Left ventricle myocardium superior (tissue), 1 donor: ENCODE data around the gene MRGPRX2. TPM values are rescaled to one million over a fixed set of nuclear protein-coding genes. Genes with fewer than 3 reads are reported as not detected.

Experiments used
- ATAC-seq: fragments of 200-7000 bp; cut with Tn5 transposase; one replicate; pipeline ENCODE4 v1.9.1; 2020; ENCODE audit warnings: mild to moderate bottlenecking, moderate library complexity
- DNase-seq: peaks from one replicate; pipeline ENCODE4 v3.0.0-alpha.2; 2020
- intact Hi-C: fragments of 100-400 bp; cut with micrococcal nuclease; formaldehyde crosslinking; loops from one replicate; pipeline ENCODE4 v1.11.0; 2022
- long read RNA-seq: library from polyadenylated mRNA; unstranded; transcript quantifications from one replicate; pipeline ENCODE4 v2.0.0, GENCODE V29; 2021
- total RNA-seq: library from RNA; stranded (reverse); fragmentation: NEBNext Ultra II Directional; extraction: Animal tissue kit (Norgen Biotek cat#: 25700); gene quantifications from one replicate; pipeline ENCODE4 v1.2.1, GENCODE V29; 2021
- donor health status: DM: no; HTN: yes; CAD: no; lungs with severe emphysema.

MRGPRX2 gene
- not detected for total RNA-seq
- long read RNA-seq: 0 reads

DNA sequence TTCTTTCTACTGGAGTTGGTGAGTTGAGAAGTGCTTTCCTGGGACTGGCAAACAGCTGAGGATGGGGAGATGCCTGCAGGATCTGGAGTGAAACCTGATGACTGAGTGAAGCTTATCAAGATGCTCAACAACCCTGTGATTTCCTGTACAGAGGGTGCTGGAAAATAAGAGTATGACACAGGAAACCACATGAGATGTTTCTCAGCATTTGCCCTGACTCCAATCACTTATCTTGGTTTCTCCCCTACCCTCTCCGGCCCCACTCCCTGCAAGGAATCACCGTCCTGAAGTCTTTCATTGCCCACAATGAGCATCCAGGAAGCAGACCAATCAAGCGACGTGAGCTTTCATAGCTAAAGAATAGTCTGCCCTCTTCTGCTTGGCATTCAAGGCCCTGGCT lies at the start of gene MRGPRX2:
Gene MRGPRX2 (minus strand): TSS at position 89 of the 400 bp plus-strand sequence. CDS start 4,315 bp downstream, outside the sequence.
- ATAC-seq (no peak), DNase-seq (no peak)
- intact Hi-C loops: no loop called here

DNA sequence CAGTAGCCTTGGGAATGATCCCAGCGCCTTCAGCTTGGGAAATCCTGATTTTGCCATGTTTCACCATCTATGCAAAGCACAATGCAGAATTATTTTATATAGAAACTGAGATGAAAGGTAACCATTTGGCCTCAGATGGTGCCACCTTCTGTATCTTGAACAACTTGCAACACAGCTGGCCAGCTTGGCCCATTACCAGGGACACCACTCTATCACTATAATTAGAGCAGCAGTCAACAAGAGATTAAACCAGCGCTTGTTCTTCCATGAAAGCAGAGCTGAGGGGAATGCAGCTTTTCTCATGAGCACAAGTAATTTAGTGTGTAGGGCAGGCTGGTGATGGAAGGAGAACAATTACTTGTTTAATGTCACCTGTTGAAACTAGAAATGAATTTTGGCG lies 49.8 kb upstream of the MRGPRX2 start:
- DNase-seq: peak; percentile 75
- intact Hi-C loops: no loop called here
- peak; percentile 95 for ATAC-seq

DNA sequence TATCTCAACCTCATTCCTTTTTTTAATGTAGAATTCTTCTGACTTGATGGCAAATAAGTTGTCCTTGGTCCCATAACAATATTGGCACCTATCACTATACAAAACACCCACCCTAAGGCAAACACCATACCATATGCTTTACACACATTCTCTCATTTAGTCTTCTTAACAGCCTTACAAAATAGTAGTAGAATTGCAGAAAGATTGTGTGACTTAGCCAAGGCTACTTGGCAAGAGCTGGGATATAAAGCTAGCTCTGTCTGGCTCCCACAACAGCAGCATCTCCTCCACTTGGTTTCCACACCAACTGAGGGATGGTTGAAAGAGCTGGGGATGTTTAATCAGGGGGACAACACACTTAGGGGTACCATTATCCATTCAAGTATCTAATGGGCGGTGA lies 46.6 kb upstream of the MRGPRX2 start:
- DNase-seq (no peak), ATAC-seq (no peak)
- intact Hi-C loops: no loop called here

DNA sequence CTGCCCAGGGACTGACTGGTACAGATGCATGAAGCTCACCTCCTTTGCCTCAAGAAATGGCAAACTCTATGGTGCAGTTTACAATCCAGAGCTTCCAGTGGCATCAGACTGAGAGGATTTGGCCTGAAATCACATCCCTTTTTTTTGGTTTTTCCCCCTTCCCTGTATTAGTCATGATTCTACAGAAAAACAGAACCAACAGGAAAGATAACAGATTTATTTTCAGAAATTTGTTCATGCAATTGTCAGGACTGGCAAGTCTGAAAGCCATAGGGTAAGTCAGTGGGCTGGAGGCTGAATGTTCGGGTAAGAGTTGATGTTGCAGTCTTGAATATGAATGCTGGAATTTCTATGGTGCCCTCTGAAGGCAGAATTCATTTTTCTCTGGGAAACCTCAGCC lies 44.5 kb upstream of the MRGPRX2 start:
- ATAC-seq (no peak), DNase-seq (no peak)
- intact Hi-C loops: no loop called here

DNA sequence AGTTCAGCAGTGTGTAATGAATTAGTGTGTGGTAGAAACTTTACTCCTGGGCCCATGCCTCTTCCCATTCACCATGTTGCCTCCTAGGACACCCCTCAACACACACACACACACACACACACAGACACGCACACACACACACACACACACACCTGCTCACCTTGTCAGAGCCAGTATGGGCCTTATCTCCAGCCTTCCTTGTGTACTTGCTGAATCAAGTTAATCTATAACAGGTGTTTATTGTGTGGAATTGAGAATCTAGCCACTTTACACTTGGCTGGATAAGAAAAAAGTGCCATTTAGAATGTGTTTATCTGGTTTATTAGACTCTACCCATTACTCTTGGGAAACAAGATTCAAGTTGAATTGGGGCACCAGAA lies 42.0 kb upstream of the MRGPRX2 start:
- intact Hi-C loops: no loop called here
- ATAC-seq: no peak
- DNase-seq: no peak

DNA sequence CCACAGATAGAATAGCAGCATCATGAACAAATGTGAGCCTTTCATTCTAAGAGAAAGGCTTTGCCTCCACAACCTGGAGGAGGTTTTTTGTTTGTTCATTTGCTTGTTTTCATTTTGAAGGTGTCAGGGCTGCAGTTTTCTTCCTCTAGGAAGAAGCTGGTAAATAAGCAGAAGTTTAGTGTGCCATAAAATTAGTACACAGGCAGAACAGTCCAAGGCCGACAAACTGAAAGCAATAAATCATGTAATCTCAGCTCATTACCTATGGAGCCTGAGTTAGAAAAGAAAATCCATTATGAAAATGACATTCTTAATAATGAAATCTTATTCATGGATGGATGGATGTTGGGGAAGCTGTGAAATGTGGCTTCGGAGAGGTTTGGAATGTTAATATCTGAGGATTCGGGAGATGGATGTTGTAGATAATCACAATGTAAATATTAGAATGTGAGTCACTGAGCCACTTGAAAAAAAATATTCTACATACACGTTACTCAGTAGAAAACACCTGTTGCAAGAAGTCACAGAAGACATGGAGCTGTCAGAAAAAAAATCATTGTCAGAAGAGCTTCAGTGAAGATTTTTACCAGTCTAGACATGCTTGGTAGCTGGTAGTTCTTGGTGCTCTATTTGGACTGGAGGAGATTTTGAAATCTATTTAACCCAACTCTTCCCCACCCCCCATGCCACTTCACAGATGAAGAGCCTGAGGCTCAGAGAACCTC lies 41.4 kb upstream of the MRGPRX2 start:
- no peak for DNase-seq
- ATAC-seq: no peak
- intact Hi-C loops: no loop called here

DNA sequence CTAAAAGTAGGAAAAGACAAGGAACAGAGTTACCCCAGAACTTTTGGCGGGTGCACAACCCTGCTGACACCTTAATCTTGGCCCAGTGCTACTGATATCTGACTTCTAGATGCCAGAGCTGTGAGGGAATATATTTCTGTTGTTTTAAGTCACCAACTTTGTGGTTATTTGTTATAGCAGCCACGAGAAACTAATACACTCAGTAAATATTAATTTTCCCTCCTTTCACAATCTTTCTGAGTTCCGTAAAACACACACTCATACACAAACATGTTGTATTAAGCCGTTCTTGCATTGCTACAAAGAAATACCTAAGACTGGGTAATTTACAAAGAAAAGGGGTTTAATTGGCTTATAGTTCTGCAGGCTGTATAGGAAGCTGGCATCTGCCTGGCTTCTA lies 40.4 kb upstream of the MRGPRX2 start:
- intact Hi-C loops: no loop called here
- no peak for DNase-seq
- ATAC-seq: no peak

DNA sequence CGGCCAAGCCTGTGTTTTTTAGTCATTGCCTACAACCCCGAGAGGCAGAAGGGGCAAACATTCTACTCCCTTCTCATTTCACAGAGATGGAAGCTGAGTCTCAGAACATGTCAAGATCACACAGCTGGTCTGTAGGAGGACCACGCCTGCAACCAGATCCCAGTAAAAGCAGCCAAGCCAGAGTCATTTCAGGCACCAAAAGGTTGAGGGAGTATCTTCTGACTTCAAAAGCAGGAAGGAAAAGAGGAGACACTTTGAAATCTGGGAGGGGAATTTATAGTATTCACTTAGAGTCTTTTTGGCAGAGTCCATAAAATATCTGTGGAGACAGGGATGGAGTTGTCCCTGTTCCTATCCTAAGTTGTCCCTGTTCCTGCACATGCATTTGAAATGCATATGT lies 38.6 kb upstream of the MRGPRX2 start:
- intact Hi-C loops: no loop called here

DNA sequence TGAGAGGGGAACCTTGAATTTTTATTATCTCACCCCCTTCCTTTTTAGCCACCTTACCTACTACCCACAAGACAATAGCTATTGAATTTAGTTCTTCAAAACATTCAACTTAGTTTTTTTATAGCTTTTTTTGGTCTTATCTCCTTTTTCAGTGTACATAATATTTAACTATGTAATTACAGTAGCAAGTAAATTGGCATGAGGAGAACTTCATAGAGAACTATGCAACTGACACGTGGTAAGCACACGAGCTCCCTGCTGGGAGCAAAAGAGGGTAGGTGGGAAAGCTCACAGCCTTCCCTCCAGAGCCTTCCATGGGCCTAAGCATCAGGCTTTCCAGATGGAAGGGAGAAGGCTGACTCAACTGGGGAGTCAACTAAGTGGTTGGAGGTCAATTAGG lies 34.3 kb upstream of the MRGPRX2 start:
- intact Hi-C loops: no loop called here
- ATAC-seq: no peak
- no peak for DNase-seq

More for the DNA sequence above, 38.6 kb upstream of the MRGPRX2 start:
- DNase-seq: no peak
- no peak for ATAC-seq

DNA sequence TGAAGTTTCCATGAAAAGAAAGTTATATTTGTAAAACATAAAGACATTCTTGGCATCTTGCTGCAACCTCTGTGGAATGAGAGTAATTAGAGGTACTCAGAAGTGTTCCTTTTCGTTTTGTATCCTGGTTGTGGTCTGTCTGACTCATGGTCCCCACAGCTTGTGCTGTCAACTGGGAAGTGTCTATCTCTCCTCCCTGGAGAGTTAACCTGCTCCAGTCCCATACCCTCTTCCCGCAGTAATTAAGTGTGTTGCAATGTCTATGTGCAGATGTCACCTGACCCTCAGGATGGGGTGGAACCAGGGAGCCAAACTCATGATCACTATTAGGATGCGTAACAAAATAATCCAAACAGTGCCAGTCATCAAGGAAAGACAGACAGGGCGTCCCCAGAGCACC lies 33.5 kb upstream of the MRGPRX2 start:
- ATAC-seq: no peak
- intact Hi-C loops: no loop called here
- no peak for DNase-seq

DNA sequence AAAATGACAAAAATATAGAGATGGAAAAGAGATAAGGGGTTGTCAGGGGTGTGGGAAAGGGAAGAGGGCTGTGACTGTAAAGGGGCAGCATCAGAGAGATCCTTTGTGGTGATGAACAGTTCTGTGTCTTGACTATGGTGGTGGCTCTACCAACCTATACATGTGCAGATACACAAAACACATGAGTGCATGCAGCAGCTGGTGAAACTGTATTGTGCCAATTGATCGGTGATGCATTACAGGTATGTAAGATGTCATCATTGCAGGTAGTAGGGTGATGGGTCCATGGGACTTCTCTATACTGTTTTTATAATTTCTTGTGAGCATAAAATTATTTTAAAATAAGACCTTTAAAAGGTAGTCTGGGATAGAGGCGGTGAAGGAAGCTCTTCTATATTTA lies 32.3 kb upstream of the MRGPRX2 start:
- intact Hi-C loops: no loop called here
- DNase-seq (no peak), ATAC-seq (no peak)

DNA sequence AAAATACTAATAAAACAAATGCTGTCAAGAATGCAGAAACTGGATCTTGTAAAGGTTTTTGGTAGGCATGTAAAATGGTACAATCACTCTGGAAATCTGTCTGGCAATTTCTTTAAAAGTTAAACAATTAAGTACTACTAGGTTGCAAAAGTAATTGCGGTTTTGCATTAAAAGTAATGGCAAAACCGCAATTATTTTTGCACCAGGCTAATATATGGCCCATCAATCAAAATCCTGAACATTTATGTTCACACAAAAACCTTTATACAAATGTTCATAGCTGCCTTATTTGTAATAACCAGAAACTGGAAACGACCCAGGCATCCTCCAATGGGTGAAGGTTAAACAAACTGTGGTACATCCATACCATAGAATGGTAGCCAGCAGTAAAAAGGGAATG lies 31.8 kb upstream of the MRGPRX2 start:
- intact Hi-C loops: no loop called here
- ATAC-seq (no peak), DNase-seq (no peak)

DNA sequence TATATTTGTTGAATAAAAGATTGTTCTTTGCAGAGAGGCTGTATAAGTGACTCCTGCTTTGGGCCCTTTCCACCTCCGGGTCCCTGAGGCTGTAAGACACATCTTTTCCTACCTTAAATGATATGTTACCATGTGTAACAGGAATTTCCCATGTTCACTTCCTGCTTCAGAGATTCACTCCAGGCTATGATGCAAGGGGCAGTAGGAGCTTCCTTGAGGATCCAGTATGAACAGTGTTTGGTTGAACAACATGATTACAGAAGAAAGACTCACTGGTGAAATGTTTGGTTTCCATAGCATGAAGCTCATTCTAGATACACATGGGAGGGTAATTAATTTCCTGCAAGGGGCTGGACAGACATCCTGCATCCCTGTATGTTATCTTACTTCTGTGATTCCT lies 30.8 kb upstream of the MRGPRX2 start:
- ATAC-seq: no peak
- intact Hi-C loops: no loop called here
- no peak for DNase-seq

DNA sequence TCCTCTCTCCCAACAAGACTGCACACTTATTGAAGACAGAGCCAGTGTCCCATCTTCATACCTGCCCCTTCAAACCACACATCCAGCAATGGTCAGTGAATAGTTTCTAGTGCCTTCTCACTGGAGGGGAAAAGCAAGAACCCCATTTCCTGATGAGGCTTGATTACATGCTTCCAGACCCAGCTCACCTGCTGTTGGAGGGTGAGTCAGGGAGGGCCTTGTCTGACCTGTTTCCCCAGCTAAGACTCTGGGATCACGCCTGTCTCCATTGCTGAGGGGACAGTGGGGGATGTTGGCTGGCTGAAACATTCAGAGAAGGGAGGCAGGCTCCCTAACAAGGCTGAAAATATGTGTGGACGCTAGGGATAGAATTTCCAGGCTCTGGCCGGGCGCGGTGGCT lies 28.9 kb upstream of the MRGPRX2 start:
- no peak for DNase-seq
- intact Hi-C loops: no loop called here
- ATAC-seq: no peak

DNA sequence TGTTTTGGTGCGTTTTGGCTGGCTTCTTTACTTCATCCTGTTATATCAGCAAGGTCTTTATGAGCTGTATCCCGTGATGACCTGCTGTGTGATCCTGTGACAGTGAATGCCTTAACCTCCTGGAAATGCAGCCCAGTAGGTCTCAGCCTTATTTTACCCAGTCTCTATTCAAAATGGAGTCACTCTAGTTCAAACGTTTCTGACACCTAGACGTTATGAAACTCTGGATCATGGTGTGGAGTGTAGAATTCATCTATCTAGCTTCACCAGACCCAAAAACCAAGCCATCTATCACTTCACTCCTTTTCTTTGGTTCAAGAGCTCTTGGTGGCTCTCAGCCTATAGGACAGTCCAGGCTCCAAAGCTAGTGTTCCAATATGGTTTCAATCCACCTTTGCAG lies 28.3 kb upstream of the MRGPRX2 start:
- intact Hi-C loops: no loop called here
- no peak for ATAC-seq

DNA sequence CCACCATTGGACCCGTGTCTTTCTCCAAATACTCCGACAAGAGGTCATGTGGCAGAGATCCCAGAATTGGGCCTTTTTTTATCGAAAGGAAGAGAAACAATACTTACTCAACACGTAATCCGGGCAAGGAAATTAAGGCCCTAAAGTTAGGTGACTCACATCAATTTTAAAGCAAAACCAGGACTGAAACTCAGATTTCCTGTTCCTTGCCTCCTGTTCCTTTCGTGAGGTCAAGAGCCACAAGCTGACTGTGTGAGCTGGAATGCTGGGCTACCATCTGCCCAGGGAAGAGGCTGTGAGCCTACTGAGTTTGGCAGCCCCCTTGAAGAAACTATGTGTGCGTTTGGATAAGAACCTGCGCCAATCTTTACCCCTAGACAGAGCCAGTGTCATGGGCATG lies 27.1 kb upstream of the MRGPRX2 start:
- no peak for DNase-seq
- ATAC-seq: no peak
- intact Hi-C loops: no loop called here

More for the DNA sequence above, 28.3 kb upstream of the MRGPRX2 start:
- DNase-seq: no peak

DNA sequence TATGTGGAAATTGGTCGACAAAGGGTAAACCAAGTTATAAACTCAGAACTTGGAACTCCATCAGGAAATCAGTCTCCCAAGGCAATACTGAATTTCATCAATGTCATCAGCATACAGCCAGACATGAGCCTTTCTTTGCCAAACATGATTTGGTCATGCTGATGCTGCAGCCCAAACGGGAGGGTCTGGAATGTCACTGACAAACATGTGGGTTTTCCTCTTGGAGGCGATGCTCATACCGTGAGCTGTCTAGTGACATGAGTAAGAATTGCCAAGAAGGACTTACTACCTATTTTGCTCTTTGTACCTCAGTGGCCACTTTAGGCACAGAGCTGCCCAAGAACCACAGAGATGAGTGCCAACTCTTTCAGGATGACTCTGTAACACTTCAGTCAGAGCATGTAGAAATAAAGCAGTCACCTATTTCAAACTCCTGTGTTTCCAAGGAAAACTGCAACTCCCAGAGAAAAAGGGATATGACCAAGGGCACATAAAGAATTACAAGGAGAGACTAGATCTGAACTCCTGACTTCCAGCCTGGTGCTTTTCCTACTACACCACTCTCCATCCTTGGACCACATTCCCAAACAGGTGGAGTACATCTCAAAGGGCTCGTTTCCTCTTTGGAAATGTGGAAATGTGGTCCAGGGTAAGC lies 24.3 kb upstream of the MRGPRX2 start:
- ATAC-seq: no peak
- intact Hi-C loops: no loop called here

DNA sequence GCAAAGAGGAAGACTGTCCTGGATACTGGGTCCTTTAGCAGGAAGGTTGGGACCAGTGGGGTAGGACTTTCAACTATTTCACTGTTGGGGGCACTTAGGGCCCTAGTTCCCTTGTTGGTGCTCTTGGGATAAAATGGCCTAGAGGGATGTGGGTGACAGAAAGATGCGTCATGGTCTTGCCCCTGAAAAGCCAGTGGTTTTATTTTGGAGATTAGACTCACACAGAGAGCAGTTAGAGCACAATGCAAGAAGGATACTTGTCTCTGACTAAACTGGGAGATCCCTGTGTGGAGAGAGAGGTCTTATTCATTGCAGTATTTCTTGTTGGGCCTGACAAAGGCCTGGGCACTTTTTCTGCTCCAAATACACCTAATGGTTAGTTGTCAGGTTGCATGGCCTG lies 22.6 kb upstream of the MRGPRX2 start:
- intact Hi-C loops: no loop called here
- no peak for DNase-seq
- no peak for ATAC-seq

More for the DNA sequence above, 24.3 kb upstream of the MRGPRX2 start:
- DNase-seq: no peak

DNA sequence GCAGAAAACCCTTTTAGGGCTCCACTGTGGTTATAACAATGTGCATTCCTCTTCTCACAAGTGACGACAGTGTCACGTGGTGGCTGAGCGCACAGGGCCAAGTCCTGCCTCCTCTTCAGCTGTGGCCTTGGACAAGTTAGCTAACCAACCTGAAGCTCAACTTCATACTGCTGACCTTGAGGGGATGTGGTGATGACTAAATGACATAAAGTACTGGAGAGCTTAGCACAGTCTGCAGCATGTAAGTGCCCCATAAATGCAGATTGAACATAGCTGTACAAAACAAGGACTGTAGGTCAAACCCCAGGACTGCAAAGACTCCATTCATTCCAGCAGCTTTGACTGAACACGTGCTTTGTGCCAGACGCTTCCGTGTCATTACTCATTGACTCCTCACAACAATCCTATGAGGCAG lies 20.1 kb upstream of the MRGPRX2 start:
- DNase-seq: peak; percentile 28
- ATAC-seq: peak; percentile 45
- intact Hi-C loops: no loop called here

DNA sequence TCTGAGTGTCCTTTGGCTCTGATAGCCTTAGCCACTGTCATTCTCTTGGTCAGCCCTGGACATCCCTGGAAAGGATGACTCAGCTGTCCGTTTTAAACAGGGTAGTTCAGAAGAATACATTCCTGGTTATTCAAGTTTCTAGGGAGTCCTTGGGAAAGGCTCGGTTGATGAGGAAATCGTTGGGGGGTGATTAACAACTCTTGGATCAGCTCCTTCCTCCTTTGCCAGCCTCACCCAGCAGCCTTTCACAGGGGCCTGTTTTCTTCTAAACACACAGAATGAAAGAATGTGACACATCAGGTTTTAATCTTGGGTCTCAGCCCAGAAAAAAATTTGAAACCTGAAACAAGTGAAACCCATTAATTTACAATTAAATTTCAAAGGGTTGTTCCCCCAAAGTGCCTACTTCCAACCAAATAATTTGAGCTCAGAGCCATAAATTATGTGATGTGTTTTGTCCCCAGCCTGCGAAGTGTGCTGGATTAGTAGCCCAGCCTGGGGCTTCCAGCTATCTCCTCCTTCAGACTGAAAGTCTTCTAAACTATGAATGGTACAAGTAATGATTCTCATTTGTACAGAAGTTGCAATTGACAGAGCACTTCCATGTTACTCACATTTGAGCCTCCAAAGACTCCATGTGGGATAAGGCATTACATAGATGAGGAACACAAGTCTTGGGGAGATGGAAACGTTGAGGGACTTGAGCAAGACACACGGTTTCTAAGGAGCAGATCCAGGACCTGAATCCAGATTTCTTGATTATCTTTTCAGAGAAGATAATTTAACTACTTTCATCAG lies 19.3 kb upstream of the MRGPRX2 start:
- intact Hi-C loops: no loop called here
- no peak for ATAC-seq
- DNase-seq: no peak
